Neural cell (in vitro differentiated cells): ENCODE results near the gene RAET1L. TPM values are rescaled to one million over a fixed set of nuclear protein-coding genes. Genes with fewer than 3 reads are reported as not detected.
"Not testable (repeated sequence)": the region's sequence is repeated elsewhere in the genome, so short reads cannot be mapped to it uniquely, and the experiment has no call there.

ENCODE experiments used
- H2AFZ ChIP-seq: fragments of 200-600, 300-800 bp; sonication (generic), shearing (Covaris generic); 2 replicates; pipeline ENCODE4 v1.6.0; 2014; ENCODE audit warnings: low read depth, mild to moderate bottlenecking, antibody characterized with exemption, low read length, moderate library complexity
- H3F3A ChIP-seq: fragments of 200-600 bp; shearing (Covaris generic); 2 replicates; pipeline ENCODE4 v1.6.1; 2016; ENCODE audit warnings: mild to moderate bottlenecking, moderate library complexity, mixed read lengths, antibody characterized with exemption, low read length; ENCODE audit not compliant: insufficient read depth, poor library complexity, severe bottlenecking
- H3K27ac ChIP-seq: fragments of 200-600, 300-800 bp; sonication (generic), shearing (Covaris generic); 2 replicates; pipeline ENCODE4 v1.5.1; 2014; ENCODE audit warnings: mild to moderate bottlenecking, low read length, moderate library complexity
- H3K27me3 ChIP-seq: fragments of 300-800, 200-600 bp; sonication (generic), shearing (Covaris generic); 2 replicates; pipeline ENCODE4 v1.6.0; 2014; ENCODE audit warnings: mild to moderate bottlenecking, low read depth, low read length, moderate library complexity; ENCODE audit not compliant: insufficient read depth
- H3K36me3 ChIP-seq: fragments of 300-800, 200-600 bp; sonication (generic), shearing (Covaris generic); 2 replicates; pipeline ENCODE4 v1.5.1; 2014; ENCODE audit warnings: mild to moderate bottlenecking, antibody characterized with exemption, low read length, moderate library complexity; ENCODE audit not compliant: insufficient read depth
- H3K4me2 ChIP-seq: fragments of 300-800, 200-600 bp; sonication (generic), shearing (Covaris generic); 2 replicates; pipeline ENCODE4 v1.6.0; 2014; ENCODE audit warnings: mild to moderate bottlenecking, low read length
- H3K4me3 ChIP-seq: fragments of 300-800, 200-600 bp; sonication (generic), shearing (Covaris generic); 2 replicates; pipeline ENCODE4 v1.5.1; 2014; ENCODE audit warnings: mild to moderate bottlenecking, low read length, moderate library complexity
- H3K79me2 ChIP-seq: fragments of 200-600 bp; shearing (Covaris generic); replicated peaks from 2 replicates; pipeline ENCODE4 v1.6.0; 2014; ENCODE audit warnings: mild to moderate bottlenecking, low read length, moderate library complexity; ENCODE audit not compliant: insufficient read depth
- H3K9ac ChIP-seq: fragments of 300-800, 200-600 bp; sonication (generic), shearing (Covaris generic); 2 replicates; pipeline ENCODE4 v1.6.1; 2016; ENCODE audit warnings: mild to moderate bottlenecking, low read length, mixed read lengths
- H3K9me2 ChIP-seq: fragments of 200-600 bp; shearing (Covaris generic); 2 replicates; pipeline ENCODE4 v1.6.1; 2016; ENCODE audit warnings: mild to moderate bottlenecking, low read length, mixed read lengths; ENCODE audit not compliant: insufficient read depth
- H3K9me3 ChIP-seq: fragments of 200-600, 300-800 bp; sonication (generic), shearing (Covaris generic); 2 replicates; pipeline ENCODE4 v1.6.1; 2016; ENCODE audit warnings: mild to moderate bottlenecking, mixed run types, low read length, moderate library complexity, mixed read lengths
- H4K20me1 ChIP-seq: fragments of 200-600 bp; shearing (Covaris generic); 2 replicates; pipeline ENCODE4 v1.6.1; 2016; ENCODE audit warnings: mild to moderate bottlenecking, mixed run types; ENCODE audit not compliant: insufficient read depth
- MXI1 ChIP-seq: fragments of 450-650 bp; conservative IDR thresholded peaks from 2 replicates; pipeline ENCODE4 v1.6.1; 2014; ENCODE audit warnings: antibody characterized with exemption, mild to moderate bottlenecking; ENCODE audit not compliant: poor library complexity, severe bottlenecking
- RAD21 ChIP-seq: fragments of 450-650 bp; conservative IDR thresholded peaks from 2 replicates; pipeline ENCODE4 v1.6.1; 2014; ENCODE audit warnings: antibody characterized with exemption, mild to moderate bottlenecking, moderate library complexity
- SMC3 ChIP-seq: fragments of 450-650 bp; conservative IDR thresholded peaks from 2 replicates; pipeline ENCODE4 v1.6.1; 2014; ENCODE audit warnings: antibody characterized with exemption, mild to moderate bottlenecking, moderate library complexity; ENCODE audit not compliant: poor library complexity
- polyA plus RNA-seq: library from polyadenylated mRNA; depleted of rRNA; stranded (reverse); fragments of >200 nt; gene quantifications from 2 replicates; pipeline ENCODE4 v1.2.3, GENCODE V29; 2014
- TF ChIP-seq, protein P1 (sequence below): fragments of 450-650 bp; IDR thresholded peaks from 2 replicates; pipeline ENCODE4 v1.5.1; 2014; ENCODE audit warnings: antibody characterized with exemption, mild to moderate bottlenecking, moderate library complexity; ENCODE audit not compliant: poor library complexity, severe bottlenecking

Gene RAET1L
- polyA plus RNA-seq, 1 donor from 2014 or later = not detected

DNA sequence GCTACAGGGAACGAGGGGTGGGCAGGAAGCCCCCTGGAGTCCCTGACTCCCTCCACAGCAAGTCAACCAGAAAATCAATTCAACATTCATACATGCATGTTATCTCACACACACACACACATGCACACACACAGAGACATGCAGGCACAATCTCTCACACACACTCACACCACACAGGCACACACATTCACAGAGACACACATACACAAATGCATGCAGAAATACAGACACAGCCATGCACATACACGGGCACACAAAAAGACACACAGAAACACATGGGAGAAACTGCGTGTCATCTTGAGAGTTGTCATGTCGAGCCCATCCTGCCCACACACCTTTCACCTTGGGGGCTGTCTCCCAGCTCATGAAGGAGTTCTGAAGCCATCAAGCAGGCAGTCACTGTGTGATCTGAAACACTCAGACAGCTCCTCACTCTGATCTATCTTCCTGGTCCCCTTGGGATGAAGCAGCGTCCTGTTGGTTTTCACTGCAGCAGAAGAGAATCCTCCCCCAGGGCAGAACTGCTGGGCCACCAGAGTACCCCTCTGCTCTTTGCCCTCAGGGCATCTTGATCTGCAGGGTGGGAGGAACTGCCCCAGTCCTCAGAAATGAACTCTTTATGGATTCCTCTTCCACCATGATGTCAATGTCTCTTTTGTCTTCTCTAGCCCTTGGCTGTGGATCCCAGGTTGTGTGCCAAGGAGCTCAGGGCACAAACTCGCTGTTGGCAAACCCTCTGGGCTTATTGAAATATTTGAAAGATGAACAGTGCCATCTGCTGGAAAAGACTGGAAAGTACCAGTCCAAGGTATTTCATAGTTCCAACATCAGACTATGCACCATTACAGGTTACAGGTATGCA, 8.8 kb downstream of the RAET1L start:
- Histone ChIP-seq H3K79me2 (no peaks in the 10 kb centered on the region), H3K9me3 (no peaks in the 10 kb centered on the region), H3K9ac (no peak overlapping the region), H3K36me3 (no peaks in the 10 kb centered on the region), H3K9me2 (no peaks in the 10 kb centered on the region), H3K4me2 (no peak overlapping the region), H3K27ac (no peak overlapping the region), H3K4me3 (no peak overlapping the region), H2AFZ (no peak overlapping the region), H4K20me1 (no peaks in the 10 kb centered on the region), H3F3A (no peaks in the 10 kb centered on the region), H3K27me3 (peaks cover 66% of the 10 kb centered on the region)
- TF ChIP-seq RAD21 (peak; percentile 88), MXI1 (no peak), SMC3 (peak; percentile 88)
- TF ChIP-seq, protein P1, sequence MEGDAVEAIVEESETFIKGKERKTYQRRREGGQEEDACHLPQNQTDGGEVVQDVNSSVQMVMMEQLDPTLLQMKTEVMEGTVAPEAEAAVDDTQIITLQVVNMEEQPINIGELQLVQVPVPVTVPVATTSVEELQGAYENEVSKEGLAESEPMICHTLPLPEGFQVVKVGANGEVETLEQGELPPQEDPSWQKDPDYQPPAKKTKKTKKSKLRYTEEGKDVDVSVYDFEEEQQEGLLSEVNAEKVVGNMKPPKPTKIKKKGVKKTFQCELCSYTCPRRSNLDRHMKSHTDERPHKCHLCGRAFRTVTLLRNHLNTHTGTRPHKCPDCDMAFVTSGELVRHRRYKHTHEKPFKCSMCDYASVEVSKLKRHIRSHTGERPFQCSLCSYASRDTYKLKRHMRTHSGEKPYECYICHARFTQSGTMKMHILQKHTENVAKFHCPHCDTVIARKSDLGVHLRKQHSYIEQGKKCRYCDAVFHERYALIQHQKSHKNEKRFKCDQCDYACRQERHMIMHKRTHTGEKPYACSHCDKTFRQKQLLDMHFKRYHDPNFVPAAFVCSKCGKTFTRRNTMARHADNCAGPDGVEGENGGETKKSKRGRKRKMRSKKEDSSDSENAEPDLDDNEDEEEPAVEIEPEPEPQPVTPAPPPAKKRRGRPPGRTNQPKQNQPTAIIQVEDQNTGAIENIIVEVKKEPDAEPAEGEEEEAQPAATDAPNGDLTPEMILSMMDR = peak; percentile 85

DNA sequence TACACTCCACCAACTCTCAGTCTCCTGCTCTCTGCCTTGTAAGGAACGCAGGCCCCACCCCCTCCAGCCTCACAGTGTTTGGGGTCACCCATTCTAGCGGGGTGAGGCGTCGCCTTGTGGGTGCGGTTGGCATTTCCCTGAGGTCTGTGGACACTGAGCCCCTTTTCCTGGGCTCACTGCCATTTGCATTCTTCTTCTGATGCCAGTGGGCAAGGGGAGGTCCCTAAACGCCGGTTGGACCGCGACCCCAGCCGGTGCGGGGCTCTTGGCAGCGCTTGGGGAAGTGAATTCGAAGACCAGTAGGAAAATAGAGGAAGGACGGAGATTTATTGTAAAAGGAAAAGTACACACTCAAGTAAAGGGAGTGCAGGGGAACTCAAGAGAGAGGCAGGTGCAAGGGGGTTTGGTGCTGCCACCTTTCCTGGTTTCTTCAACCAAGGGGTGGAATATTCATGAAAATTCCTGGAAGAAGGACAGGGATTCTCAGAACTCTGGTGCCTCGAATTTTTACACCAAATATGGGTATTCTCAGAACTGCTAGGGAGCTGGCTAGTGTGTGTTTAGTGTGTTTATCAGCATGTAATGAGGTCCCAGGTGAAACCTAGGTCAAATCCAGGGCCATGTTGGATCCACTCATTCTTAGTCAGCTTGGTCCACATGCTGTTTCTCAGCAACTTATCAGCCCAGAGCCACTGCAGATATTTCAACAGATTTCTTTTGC, 9.9 kb downstream of the RAET1L start:
- H3K27me3 ChIP-seq = peaks cover 74% of the 10 kb centered on the region
- not testable (repeated sequence) for H3K9me2 ChIP-seq, H3K27ac ChIP-seq, H3K4me3 ChIP-seq, H3F3A ChIP-seq, H4K20me1 ChIP-seq, H3K9me3 ChIP-seq, H3K36me3 ChIP-seq, H3K4me2 ChIP-seq, H3K79me2 ChIP-seq, H3K9ac ChIP-seq, H2AFZ ChIP-seq

DNA sequence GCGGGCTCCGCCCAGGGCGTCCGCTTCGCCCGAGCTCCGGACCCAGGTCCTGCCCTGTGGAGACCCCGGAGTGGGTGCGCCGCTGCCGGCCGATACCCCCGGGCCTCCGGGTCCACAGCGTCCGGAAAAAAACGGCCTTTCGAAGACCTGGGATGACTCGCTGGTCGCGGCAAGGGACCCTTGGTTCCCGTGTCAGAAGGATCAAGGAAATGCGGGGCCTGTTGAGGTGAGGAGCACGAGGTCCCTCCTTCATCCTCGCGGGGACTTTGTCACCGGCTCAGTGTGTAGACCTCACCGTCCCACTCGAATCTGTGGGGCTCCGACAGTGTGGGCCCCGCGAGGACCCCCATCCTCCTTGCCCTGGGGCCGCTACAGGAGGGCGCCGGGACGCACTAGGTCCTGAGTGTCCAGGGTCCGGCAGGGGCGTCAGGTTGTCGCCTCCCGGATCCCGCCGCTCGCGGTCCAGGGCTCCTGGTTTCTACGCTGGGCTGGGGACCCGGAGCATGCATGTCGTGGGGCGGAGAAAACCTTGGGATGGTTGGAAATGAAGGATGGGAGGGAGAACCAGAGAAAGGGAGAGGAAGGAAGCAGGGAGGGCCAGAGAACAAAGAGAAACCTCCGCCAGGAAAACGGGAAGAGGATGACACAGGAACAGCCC, 10.6 kb downstream of the RAET1L start:
- H3K27ac ChIP-seq, H3F3A ChIP-seq, H3K79me2 ChIP-seq, H3K4me3 ChIP-seq, H3K9ac ChIP-seq, H4K20me1 ChIP-seq, H3K9me2 ChIP-seq, H3K9me3 ChIP-seq, H3K4me2 ChIP-seq, H3K36me3 ChIP-seq, H2AFZ ChIP-seq: not testable (repeated sequence)
- H3K27me3 ChIP-seq = peaks cover 81% of the 10 kb centered on the region

DNA sequence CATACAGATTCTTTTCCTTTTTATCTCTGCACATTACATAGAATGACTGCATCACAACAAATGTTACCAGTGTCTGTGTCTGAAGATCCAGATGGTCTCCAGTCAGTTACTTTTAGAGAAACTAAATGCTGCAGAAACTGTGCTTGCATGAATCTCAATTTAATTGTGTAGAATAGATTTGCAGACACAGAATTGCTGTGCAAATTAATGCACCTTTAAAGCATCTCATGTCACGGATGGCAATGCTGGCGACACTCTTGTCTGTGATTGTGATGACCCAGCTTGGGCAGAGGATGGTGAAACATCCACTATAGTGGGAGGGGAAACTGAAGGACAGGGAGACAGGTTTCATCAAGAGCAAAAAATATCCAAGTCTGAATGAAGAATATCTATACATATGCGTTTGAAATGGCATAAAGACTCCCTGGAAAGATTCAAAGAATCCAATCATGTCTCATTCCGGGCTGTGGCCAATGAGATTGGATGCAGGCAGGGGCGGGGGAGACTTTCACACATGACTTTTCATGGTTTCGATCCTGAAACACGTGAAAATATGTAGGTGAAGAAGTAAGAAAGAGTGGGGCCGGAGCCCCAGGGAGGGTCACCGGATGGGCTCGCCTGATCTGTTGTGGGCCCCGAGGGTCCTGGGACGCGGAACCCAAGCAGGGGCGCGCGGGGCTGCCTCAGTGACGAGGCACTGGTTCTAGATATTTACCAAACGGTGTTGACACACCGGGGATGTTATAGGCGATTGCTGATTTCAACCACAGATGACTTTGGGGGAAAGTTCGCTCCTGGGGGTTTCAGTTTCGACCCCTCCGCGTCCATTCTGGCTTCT, 11.3 kb downstream of the RAET1L start:
- not testable (repeated sequence) for H3K79me2 ChIP-seq, H2AFZ ChIP-seq, H3K4me3 ChIP-seq, H3K4me2 ChIP-seq, H4K20me1 ChIP-seq, H3K9me3 ChIP-seq, H3K9me2 ChIP-seq, H3K9ac ChIP-seq, H3K27ac ChIP-seq, H3F3A ChIP-seq, H3K36me3 ChIP-seq
- H3K27me3 ChIP-seq = peaks cover 88% of the 10 kb centered on the region

DNA sequence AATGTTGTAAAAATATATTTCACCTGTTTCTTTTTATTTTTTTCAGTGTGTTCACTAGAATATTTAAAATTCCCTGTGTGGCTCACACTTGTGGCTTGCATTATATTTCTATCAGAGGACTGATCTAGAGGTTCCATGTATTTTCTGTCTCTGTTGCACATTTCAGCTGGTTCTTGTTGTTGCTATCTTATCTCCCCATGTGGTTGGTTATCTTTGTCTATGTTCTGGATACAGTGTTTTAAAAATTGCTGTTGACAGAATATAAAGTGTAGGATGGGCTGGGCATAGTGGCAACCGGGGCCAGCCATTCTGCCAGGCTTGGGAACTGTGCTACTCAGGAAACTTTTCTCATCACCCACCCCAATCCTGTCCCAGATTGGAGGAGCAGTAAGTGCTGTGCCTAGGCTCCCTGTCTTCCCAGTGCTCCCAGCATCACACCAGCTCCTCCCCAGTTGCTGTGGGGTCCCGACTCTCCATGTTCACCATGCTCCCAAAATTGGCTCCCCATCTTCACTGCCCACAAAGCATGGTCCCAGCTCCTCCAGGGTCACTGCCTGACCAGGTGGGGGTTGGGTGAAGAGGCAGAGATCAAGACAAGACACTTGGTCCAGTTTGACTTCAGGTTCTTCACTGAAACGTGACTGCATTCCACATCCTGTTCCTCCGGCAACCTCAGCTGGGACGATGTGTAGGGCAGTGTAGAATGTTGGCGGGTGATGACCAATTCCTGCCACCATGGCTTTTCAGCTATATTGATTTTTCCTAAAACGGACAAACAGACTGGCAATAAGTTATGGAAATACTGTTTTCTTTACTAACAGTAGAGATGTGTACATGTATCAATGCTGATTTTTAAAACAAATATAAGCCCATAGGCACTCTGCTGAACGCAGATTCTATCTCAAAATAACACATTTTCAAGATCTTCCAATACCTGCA, 12.2 kb downstream of the RAET1L start:
- not testable (repeated sequence) for H3K9me2 ChIP-seq, H3K9ac ChIP-seq, H3K9me3 ChIP-seq, H3F3A ChIP-seq, H3K27ac ChIP-seq, H3K36me3 ChIP-seq, H3K4me3 ChIP-seq, H3K79me2 ChIP-seq, H2AFZ ChIP-seq, H3K4me2 ChIP-seq, H4K20me1 ChIP-seq
- peaks cover 90% of the 10 kb centered on the region for H3K27me3 ChIP-seq
